C4-2B (cell line): ENCODE data around the gene COL4A4.

Experiments
- H3K27ac ChIP-seq: fragments of 450-650 bp; 2 replicates; pipeline ENCODE4 v1.5.1; 2017
- ZFX ChIP-seq: fragments of 450-650 bp; IDR thresholded peaks from 2 replicates; pipeline ENCODE4 v1.6.1; 2017
- TF ChIP-seq, protein P1 (sequence below): fragments of 450-650 bp; conservative IDR thresholded peaks from 2 replicates; pipeline ENCODE4 v1.5.1; 2017; ENCODE audit warnings: mild to moderate bottlenecking

The COL4A4 gene

DNA sequence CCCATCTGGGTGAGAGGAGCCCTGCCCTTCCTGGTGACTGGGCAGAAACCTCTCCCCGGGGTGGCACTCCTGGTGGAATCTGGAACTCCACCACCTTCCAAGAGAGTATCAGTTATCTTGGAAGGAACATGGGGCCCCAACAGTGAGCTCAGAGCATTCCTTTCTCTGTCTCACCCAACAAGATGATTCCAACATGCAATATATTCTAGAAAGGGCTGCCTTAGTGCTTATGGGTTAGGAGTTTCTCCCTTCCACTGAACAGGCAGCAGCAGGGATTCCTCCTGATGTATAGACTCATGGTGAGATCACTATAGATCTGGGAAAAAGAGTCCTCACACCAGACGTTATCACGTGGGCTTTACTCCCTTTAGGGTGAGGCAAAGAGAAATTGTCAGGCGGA lies 147.1 kb downstream of the COL4A4 start:
- TF ChIP-seq ZFX, result no peak
- TF ChIP-seq, protein P1, sequence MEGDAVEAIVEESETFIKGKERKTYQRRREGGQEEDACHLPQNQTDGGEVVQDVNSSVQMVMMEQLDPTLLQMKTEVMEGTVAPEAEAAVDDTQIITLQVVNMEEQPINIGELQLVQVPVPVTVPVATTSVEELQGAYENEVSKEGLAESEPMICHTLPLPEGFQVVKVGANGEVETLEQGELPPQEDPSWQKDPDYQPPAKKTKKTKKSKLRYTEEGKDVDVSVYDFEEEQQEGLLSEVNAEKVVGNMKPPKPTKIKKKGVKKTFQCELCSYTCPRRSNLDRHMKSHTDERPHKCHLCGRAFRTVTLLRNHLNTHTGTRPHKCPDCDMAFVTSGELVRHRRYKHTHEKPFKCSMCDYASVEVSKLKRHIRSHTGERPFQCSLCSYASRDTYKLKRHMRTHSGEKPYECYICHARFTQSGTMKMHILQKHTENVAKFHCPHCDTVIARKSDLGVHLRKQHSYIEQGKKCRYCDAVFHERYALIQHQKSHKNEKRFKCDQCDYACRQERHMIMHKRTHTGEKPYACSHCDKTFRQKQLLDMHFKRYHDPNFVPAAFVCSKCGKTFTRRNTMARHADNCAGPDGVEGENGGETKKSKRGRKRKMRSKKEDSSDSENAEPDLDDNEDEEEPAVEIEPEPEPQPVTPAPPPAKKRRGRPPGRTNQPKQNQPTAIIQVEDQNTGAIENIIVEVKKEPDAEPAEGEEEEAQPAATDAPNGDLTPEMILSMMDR, result no peak
- no peak overlapping the region for H3K27ac ChIP-seq

DNA sequence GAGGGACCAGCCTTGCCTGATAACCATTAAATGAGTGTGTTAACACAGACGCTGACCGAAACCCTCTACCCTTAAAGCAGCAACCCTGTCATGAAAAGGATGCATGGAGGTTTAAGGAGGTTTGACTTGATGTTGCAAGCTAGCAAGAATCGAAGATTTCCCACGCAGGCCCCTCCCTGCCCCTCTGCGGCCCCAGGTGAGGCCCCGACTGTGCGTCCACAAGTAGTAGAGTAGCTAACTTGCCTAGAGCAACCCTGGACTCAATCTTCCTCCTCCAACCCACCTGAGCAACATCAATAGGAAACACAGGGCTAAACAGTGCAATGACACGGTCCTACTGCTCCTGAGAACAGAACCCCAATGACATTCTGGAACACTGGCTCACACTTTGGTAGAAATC lies 150.1 kb downstream of the COL4A4 start:
- H3K27ac ChIP-seq, result no peak overlapping the region
- TF ChIP-seq ZFX, result no peak
- TF ChIP-seq, protein P1, result no peak

DNA sequence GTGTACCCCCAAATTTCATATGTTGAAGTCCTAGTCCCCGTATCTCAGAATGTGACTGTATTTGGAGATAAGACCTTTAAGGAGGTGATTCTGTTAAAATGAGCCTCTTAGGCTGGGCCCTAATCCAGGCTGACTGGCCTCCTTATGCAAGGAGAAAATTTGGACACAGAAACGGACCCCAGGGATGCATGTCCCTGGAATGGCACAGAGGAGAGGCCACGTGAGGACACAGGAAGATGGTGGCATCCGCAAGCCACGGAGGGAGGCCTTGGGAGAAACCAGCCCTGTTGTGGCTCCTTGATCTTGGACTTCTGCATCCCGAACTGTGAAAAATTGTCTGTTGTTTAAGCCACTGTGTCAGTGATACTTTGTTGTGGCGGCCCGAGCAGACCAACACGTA lies 150.7 kb downstream of the COL4A4 start:
- no peak overlapping the region for H3K27ac ChIP-seq
- TF ChIP-seq, protein P1, result no peak
- TF ChIP-seq ZFX, result no peak

DNA sequence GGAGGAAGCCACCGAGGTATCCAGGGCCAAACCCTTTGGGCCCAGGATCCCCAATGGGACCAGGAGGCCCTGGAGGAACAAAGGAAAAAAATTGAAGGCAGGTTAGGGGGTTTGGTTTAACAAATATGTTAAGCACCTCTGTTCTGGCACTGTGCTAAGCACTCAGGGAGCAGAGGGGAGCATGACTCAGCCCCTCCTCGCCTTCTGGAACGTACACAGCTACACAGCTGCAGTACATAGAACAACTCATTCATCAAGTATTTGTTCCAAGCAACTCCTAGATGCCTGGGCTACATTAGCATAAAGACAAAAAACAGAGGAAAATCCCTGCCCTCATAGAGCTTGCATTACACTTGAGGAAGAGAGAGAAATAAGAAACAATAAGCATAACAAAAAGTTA lies 153.6 kb downstream of the COL4A4 start:
- H3K27ac ChIP-seq, result no peak overlapping the region
- TF ChIP-seq, protein P1, result no peak
- TF ChIP-seq ZFX, result no peak

DNA sequence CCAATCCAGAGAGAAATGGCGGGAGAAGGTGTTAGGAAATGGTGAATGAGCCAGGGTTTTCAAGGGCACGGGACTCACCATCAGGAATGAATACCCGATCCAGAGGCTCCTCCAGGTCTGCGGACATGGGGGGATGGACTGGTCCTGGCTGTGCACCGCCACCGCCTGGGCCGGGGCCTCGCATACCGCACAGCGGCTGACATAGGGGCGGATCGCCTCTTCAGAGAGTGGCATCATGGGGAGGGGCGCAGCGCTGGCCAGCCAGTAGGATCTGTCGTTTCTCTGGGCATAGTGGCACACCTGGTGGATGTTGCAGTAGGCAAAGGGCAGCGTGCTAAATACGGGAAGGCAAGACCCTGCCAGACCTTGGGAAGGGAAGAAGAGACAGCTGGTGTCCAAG lies 156.1 kb downstream of the COL4A4 start:
- H3K27ac ChIP-seq, result no peak overlapping the region
- TF ChIP-seq ZFX, result no peak
- TF ChIP-seq, protein P1, result no peak

DNA sequence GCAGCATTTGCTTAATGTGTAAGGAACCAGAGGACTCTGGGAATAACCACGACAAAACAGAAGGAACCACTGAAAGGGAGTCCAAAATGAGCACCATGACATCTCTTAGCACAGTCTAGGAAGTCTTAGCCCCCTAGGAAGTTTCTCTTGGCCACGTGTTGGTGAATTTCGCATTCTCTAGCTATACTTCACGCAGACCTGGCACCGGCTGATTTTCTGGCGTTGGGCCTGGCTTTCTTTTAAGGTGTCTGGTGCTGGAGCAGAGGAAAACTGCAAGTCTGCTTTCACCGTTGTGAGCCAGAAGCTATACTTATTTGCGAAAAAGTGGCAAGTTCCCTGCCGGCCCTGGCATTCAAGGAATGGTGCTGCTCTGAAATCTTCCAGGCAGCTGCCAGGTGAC lies 156.9 kb downstream of the COL4A4 start:
- no peak for TF ChIP-seq ZFX
- TF ChIP-seq, protein P1, result no peak
- no peak overlapping the region for H3K27ac ChIP-seq

DNA sequence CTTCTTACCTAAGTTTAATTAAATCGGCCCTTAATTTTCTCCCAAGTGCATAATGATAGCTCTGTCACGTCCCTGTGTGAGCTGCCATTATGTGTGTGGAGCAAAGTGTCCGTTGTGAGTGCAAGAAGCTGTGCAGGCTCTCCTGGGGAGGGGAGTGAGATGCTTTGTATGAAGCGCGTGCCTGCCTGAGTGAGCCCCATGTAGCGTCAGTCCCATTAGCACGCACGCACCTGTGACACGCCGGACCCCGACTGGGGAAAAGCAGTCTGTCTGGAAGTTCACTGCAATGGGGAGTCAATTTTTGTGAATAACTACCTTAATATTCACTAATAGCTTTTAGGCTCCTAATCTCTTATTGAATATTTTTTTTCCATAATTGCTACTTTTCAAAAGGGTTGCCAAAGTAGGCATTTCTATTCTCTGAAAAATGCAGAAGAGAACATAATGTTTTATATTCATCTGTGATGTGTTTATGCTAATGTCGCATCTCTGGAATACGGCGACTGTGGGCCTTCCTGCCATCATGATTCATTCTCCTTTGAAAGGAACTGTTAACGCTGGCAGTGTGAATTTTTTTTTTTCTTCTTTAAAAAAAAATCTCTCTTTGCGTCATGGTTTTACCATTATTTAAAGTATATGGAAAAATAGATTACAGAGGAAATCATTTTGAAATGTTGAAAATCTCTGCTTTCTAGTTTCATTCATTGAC lies 157.7 kb downstream of the COL4A4 start:
- H3K27ac ChIP-seq, result no peak overlapping the region
- TF ChIP-seq ZFX, result no peak
- TF ChIP-seq, protein P1, result no peak
